ENCODE data around the gene VWDE. TPM values are rescaled to one million over a fixed set of nuclear protein-coding genes. Genes with fewer than 3 reads are reported as not detected.

The VWDE gene
- total RNA-seq, 1 donor from 2014 or later: not detected

DNA sequence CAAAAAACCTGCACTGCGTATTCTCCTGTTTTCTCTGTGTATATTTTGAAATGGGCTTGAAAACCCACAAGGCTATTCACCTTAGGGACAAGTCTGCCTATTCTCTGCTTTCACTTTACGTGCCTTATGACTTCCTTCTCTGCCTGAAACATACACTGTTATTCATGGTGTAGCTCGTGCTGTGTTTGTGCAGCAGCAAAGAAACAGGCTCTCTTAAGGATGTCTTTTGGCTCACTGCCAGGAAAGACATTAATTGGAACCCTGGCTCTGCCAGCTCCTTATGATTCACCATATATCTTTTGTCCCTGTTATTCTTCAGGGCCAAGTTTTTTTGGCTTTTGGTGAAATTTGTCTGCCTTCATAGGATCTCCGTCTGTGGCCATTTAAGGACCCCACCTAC, 100.2 kb downstream of the VWDE start:
- TF ChIP-seq, protein P1, sequence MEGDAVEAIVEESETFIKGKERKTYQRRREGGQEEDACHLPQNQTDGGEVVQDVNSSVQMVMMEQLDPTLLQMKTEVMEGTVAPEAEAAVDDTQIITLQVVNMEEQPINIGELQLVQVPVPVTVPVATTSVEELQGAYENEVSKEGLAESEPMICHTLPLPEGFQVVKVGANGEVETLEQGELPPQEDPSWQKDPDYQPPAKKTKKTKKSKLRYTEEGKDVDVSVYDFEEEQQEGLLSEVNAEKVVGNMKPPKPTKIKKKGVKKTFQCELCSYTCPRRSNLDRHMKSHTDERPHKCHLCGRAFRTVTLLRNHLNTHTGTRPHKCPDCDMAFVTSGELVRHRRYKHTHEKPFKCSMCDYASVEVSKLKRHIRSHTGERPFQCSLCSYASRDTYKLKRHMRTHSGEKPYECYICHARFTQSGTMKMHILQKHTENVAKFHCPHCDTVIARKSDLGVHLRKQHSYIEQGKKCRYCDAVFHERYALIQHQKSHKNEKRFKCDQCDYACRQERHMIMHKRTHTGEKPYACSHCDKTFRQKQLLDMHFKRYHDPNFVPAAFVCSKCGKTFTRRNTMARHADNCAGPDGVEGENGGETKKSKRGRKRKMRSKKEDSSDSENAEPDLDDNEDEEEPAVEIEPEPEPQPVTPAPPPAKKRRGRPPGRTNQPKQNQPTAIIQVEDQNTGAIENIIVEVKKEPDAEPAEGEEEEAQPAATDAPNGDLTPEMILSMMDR (IDR thresholded peaks at IDR 0.05): no peak
- no peak overlapping the region for H3K4me3 Mint-ChIP-seq
- ChIA-PET CTCF (no interaction called here), POLR2A (no interaction called here)
- H3K27ac Mint-ChIP-seq: no peak overlapping the region
- H3K4me1 Mint-ChIP-seq: no peaks in the 10 kb centered on the region
- DNase-seq (no peak), ATAC-seq (ENCODE audit: low read depth) (no peak)
- H3K36me3 Mint-ChIP-seq (ENCODE audit: low read depth): no peaks in the 10 kb centered on the region
- peaks cover 8% of the 10 kb centered on the region for H3K27me3 Mint-ChIP-seq
- intact Hi-C loops (cut with micrococcal nuclease): no loop called here
- H3K9me3 Mint-ChIP-seq: peaks cover 3% of the 10 kb centered on the region

DNA sequence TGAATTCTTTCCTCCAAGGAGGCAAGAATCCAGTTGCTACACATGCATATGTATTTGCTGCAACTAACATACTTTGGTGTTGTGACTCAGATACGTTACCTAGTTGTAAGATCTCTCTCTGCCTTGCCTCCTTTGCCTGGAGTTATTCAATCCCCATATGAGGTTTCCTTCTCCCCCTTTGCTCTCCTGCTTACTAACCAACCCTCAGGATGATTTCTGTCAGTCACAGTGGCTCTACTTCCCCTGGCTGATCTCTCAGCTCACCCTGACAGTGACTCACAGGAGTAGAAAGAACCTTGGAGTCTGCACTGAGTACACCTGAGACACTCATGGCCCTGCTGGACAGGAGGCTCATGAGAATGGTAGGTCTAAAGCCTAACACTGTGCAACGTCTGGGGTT, 100.6 kb downstream of the VWDE start:
- H3K36me3 Mint-ChIP-seq (ENCODE audit: low read depth): no peaks in the 10 kb centered on the region
- H3K27ac Mint-ChIP-seq: no peak overlapping the region
- intact Hi-C loops (cut with micrococcal nuclease): no loop called here
- H3K4me1 Mint-ChIP-seq: no peaks in the 10 kb centered on the region
- ATAC-seq (ENCODE audit: low read depth) (no peak), DNase-seq (no peak)
- ChIA-PET CTCF (no interaction called here), POLR2A (no interaction called here)
- no peak overlapping the region for H3K4me3 Mint-ChIP-seq
- peaks cover 11% of the 10 kb centered on the region for H3K27me3 Mint-ChIP-seq
- TF ChIP-seq, protein P1 (IDR thresholded peaks at IDR 0.05): no peak
- H3K9me3 Mint-ChIP-seq: peaks cover 3% of the 10 kb centered on the region

DNA sequence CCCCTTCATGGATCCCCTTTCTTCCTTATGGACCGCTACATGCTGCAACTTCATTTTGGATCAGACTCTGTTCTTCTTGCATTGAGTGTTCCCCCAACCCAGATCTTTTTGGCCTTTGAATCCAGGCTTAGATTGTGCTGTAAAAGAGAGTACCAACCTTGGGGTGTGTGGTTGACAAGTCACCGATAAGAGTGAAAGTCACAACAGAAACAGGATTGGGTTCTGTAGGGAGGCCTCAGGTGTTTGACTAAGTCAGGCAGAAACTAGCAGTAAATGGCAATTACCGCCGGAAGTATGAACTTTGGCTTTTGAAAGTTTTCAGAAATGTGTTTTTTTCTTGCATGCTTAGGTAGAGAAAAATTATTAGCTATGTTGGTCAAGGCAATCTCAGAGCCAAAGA, 103.2 kb downstream of the VWDE start:
- Mint-ChIP-seq H3K27me3 (peaks cover 7% of the 10 kb centered on the region), H3K36me3 (ENCODE audit: low read depth) (no peaks in the 10 kb centered on the region), H3K27ac (no peak overlapping the region), H3K4me1 (peaks cover 1% of the 10 kb centered on the region), H3K9me3 (peaks cover 3% of the 10 kb centered on the region), H3K4me3 (no peak overlapping the region)
- TF ChIP-seq, protein P1 (IDR thresholded peaks at IDR 0.05): no peak
- DNase-seq (no peak), ATAC-seq (ENCODE audit: low read depth) (no peak)
- ChIA-PET POLR2A (no interaction called here), CTCF (no interaction called here)
- intact Hi-C loops (cut with micrococcal nuclease): no loop called here

DNA sequence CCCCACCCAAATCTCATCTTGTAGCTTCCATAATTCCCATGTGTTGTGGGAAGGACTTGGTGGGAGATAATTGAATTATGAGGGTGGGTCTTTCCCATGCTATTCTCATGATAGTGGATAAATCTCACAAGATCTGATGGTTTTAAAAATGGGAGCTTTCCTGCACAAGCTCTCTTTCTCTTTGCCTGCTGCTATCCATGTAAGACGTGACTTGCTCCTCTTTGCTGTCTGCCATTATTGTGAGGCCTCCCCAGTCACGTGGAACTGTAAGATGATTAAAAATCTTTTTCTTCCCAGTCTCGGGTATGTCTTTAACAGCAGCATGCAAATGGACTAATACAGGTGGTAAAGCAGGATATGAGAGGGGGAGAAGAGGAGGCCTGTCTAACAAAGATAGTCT, 104.3 kb downstream of the VWDE start:
- TF ChIP-seq, protein P1 (IDR thresholded peaks at IDR 0.05): no peak
- ChIA-PET CTCF (no interaction called here), POLR2A (no interaction called here)
- Mint-ChIP-seq H3K36me3 (ENCODE audit: low read depth) (no peaks in the 10 kb centered on the region), H3K4me1 (peaks cover 12% of the 10 kb centered on the region), H3K4me3 (no peak overlapping the region), H3K9me3 (peaks cover under 1% of the 10 kb centered on the region), H3K27ac (no peak overlapping the region), H3K27me3 (peaks cover 8% of the 10 kb centered on the region)
- intact Hi-C loops (cut with micrococcal nuclease): no loop called here
- DNase-seq: no peak
- ATAC-seq (ENCODE audit: low read depth): no peak

DNA sequence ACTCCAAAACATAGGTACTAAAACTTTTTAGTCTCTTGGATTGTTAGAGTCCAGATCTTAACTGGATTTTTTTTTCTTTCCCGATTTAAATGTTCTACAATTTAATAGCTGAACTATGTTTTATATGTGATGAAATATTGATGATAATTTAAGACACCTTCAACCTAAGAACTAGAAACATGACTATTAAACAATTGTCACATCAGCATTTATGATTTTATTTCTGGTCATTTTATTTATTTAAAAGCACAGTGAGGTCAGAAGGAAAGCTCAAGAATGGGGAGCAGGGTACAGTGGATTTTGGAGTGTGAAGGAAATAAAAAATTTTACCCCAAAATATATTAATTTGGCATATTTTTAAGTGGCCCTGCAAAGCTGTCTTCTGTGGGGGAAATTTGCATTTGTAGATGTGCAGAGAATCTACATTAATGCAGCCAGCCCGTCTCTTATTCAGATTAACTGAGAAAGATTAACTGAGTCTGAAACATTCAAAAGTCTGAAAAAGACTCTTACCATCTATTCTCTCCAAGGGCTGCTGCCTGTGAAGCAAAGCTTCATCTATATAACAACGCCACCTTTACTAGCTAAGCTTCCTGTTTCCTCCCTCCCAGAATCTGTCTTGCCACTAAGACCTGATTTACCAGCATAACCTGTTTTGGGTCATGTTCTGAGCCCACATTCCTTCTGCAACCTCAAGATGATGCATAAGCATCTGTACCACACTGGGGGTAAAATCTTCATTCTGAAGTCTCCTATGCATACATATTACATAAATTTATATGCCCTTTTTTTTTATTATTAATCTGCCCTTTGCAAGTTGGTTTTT, 106.2 kb downstream of the VWDE start:
- ChIA-PET CTCF (no interaction called here), POLR2A (no interaction called here)
- DNase-seq (no peak), ATAC-seq (ENCODE audit: low read depth) (no peak)
- peaks cover 12% of the 10 kb centered on the region for H3K4me1 Mint-ChIP-seq
- peaks cover 8% of the 10 kb centered on the region for H3K27me3 Mint-ChIP-seq
- no peak overlapping the region for H3K27ac Mint-ChIP-seq
- intact Hi-C loops (cut with micrococcal nuclease): no loop called here
- H3K36me3 Mint-ChIP-seq (ENCODE audit: low read depth): no peaks in the 10 kb centered on the region
- no peak overlapping the region for H3K4me3 Mint-ChIP-seq
- no peaks in the 10 kb centered on the region for H3K9me3 Mint-ChIP-seq
- TF ChIP-seq, protein P1 (IDR thresholded peaks at IDR 0.05): no peak

Data from activated B cell treated with CpG ODN at 0.5 μM for 24 hours (primary cell).